Kasumi-1 (cell line): ENCODE measurements around the gene COL4A6.
A peak's percentile ranks its signal among the peaks of the same experiment; 100 is the strongest.

Experiments
- DNase-seq, 2 experiments: peaks; one replicate each; lab custom pipeline; 2025; lab: John Stamatoyannopoulos, UW

The COL4A6 gene

GRCh38 chrX:108216919-108217571, 221.2 kb downstream of the COL4A6 start:
- DNase-seq: no peak

GRCh38 chrX:108216405-108216804, 221.8 kb downstream of the COL4A6 start:
- no peak for DNase-seq

- no peak for DNase-seq
Measured at GRCh38 chrX:108211301-108211700, 226.9 kb downstream of the COL4A6 start.

GRCh38 chrX:108209006-108209554, 229.1 kb downstream of the COL4A6 start:
- DNase-seq: no peak

GRCh38 chrX:108203540-108203939, 234.7 kb downstream of the COL4A6 start:
- no peak for DNase-seq

GRCh38 chrX:108199691-108200090, 238.5 kb downstream of the COL4A6 start:
- DNase-seq: peak; percentile 14 to 31

- no peak for DNase-seq
Measured at GRCh38 chrX:108199041-108199440, 239.2 kb downstream of the COL4A6 start.

GRCh38 chrX:108198420-108198819, 239.8 kb downstream of the COL4A6 start:
- DNase-seq: no peak

- DNase-seq: no peak
Measured at GRCh38 chrX:108186811-108187210, 251.4 kb downstream of the COL4A6 start.

- no peak for DNase-seq
Measured at GRCh38 chrX:108178143-108178498, 260.1 kb downstream of the COL4A6 start.

GRCh38 chrX:108177351-108178142, 260.7 kb downstream of the COL4A6 start:
- no peak for DNase-seq

- no peak for DNase-seq
Measured at GRCh38 chrX:108173874-108174273, 264.3 kb downstream of the COL4A6 start.

- no peak for DNase-seq
Measured at GRCh38 chrX:108171671-108172070, 266.6 kb downstream of the COL4A6 start.

- no peak for DNase-seq
Measured at GRCh38 chrX:108169768-108170167, 268.5 kb downstream of the COL4A6 start.

- no peak for DNase-seq
Measured at GRCh38 chrX:108168961-108169740, 269.1 kb downstream of the COL4A6 start.

- DNase-seq: no peak
Measured at GRCh38 chrX:108167211-108167872, 270.9 kb downstream of the COL4A6 start.

- peak; percentile 16 to 20 for DNase-seq
Measured at GRCh38 chrX:108165383-108166111, 272.7 kb downstream of the COL4A6 start.

GRCh38 chrX:108163333-108164082, 274.7 kb downstream of the COL4A6 start:
- no peak for DNase-seq

GRCh38 chrX:108162265-108162664, 276.0 kb downstream of the COL4A6 start:
- no peak for DNase-seq

- no peak for DNase-seq
Measured at GRCh38 chrX:108160309-108160708, 277.9 kb downstream of the COL4A6 start.
